ENCODE measurements around the gene ATF6. TPM values are rescaled to one million over a fixed set of nuclear protein-coding genes. Genes with fewer than 3 reads are reported as not detected.

ATF6 gene
- total and polyA plus RNA-seq, 2 donors (not counting 3 experiments of a cell fraction or from before 2014, with no cell fraction given) = 24.9 to 40.3 TPM

DNA sequence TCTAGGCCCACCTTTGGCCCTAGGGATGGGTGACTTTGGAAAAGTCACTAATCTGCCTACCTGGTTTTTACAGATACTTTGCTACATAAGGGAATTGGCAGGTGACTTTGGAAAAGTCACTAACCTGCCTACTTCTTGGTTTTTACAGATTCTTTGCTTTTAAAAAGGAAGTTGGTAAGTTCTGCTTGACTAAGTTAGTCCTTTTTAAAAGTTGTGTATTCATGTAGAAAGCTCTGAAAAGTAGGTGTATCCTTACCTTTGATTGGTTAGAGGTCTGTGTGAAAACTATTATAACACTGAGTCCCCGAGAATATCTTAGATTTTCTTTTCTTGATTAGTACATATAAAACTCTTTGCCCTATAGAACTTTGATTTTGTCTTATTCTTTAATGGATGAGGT, 12.4 kb downstream of the ATF6 start:
- DNase-seq (ENCODE audit: low read depth, low spot score) (no peak), FAIRE-seq (no peak)
- dilution Hi-C loops (cut with MboI; ENCODE audit: extremely low pct_ligation_motif_present, low sequenced_read_pairs) = no loop called here
- CTCF ChIA-PET = interaction anchor here (0.8 to 1.0 kb wide), 2 partner anchors 14 to 258 kb away, joined by 3 read pairs; no protein-coding TSS in a partner anchor
- no peaks in the 10 kb centered on the region for H3K27me3 ChIP-seq (ENCODE audit: control insufficient read depth in 2 of 2, insufficient read depth in 2 of 2, low read length in 2 of 2)
- H3K4me2 ChIP-seq (ENCODE audit: insufficient read depth, low read length) = no peak overlapping the region
- peaks cover 2 to 5% of the 10 kb centered on the region in 2 experiments for H3K36me3 ChIP-seq (ENCODE audit: control insufficient read depth in 2 of 2, extremely low read depth in 1 of 2, insufficient read depth in 2 of 2, low read length in 2 of 2)
- H3K4me3 ChIP-seq (replicated peaks in 1 of 3; ENCODE audit: insufficient read depth in 1 of 3, low read depth in 1 of 3, low read length in 3 of 3) = no peak overlapping the region
- H3K79me2 ChIP-seq (ENCODE audit: control insufficient read depth, insufficient read depth, low read length) = peaks cover 72% of the 10 kb centered on the region
- no peak overlapping the region for H3K9ac ChIP-seq (replicated peaks; ENCODE audit: extremely low read depth, insufficient read depth, low read length)
- intact Hi-C loops (cut with micrococcal nuclease) = no loop called here
- BruUV-seq (replicated peaks) = no TSS peak
- H3K27ac ChIP-seq (ENCODE audit: insufficient read depth, low read depth, low read length) = no peak overlapping the region
- no peaks in the 10 kb centered on the region for H3K9me3 ChIP-seq (replicated peaks; ENCODE audit: control insufficient read depth, insufficient read depth, low read length)
- no peak overlapping the region for H2AFZ ChIP-seq (ENCODE audit: low read depth, low read length)
- peaks cover 2% of the 10 kb centered on the region for H3K4me1 ChIP-seq (ENCODE audit: control insufficient read depth, extremely low read depth, insufficient read depth, low read length)
- POLR2A ChIA-PET = no interaction called here
- TF ChIP-seq, protein P1, sequence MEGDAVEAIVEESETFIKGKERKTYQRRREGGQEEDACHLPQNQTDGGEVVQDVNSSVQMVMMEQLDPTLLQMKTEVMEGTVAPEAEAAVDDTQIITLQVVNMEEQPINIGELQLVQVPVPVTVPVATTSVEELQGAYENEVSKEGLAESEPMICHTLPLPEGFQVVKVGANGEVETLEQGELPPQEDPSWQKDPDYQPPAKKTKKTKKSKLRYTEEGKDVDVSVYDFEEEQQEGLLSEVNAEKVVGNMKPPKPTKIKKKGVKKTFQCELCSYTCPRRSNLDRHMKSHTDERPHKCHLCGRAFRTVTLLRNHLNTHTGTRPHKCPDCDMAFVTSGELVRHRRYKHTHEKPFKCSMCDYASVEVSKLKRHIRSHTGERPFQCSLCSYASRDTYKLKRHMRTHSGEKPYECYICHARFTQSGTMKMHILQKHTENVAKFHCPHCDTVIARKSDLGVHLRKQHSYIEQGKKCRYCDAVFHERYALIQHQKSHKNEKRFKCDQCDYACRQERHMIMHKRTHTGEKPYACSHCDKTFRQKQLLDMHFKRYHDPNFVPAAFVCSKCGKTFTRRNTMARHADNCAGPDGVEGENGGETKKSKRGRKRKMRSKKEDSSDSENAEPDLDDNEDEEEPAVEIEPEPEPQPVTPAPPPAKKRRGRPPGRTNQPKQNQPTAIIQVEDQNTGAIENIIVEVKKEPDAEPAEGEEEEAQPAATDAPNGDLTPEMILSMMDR (IDR thresholded peaks at IDR 0.05; ENCODE audit: extremely low read depth in 1 of 2, insufficient read depth in 1 of 2, low read depth in 1 of 2, low read length in 2 of 2) = no peak
- TF ChIP-seq POLR2A (IDR thresholded peaks at IDR 0.05; ENCODE audit: low read depth, low read length) (no peak), JUN (IDR thresholded peaks at IDR 0.05; ENCODE audit: borderline replicate concordance, insufficient read depth, insufficient read length, low read depth) (no peak), GATA2 (IDR thresholded peaks at IDR 0.05; ENCODE audit: insufficient read depth, insufficient read length, low read depth, low read length) (no peak), FOS (IDR thresholded peaks at IDR 0.05; ENCODE audit: borderline replicate concordance, insufficient read depth, low read length) (no peak), MYC (IDR thresholded peaks at IDR 0.05; ENCODE audit: low read depth, low read length) (no peak), EZH2 (IDR thresholded peaks at IDR 0.05; ENCODE audit: borderline replicate concordance, low read depth, low read length, severe bottlenecking) (no peak), POLR2AphosphoS5 (IDR thresholded peaks at IDR 0.05; ENCODE audit: insufficient read depth, low read depth, low read length) (no peak)
- TF ChIP-seq, protein P2, sequence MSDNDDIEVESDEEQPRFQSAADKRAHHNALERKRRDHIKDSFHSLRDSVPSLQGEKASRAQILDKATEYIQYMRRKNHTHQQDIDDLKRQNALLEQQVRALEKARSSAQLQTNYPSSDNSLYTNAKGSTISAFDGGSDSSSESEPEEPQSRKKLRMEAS (IDR thresholded peaks at IDR 0.05; ENCODE audit: insufficient read depth, insufficient read length) = no peak
- no peaks in the 10 kb centered on the region for H3K9me1 ChIP-seq (replicated peaks; ENCODE audit: control insufficient read depth, extremely low read depth, insufficient read depth, low read length)
- peaks cover 5% of the 10 kb centered on the region for H4K20me1 ChIP-seq (replicated peaks; ENCODE audit: control insufficient read depth, extremely low read depth, insufficient read depth, low read length)

Data from endothelial cell of umbilical vein (primary cell).